RWPE1 (cell line): ENCODE measurements around the gene CRYBA4.
"Not testable (repeated sequence)": the region's sequence is repeated elsewhere in the genome, so short reads cannot be mapped to it uniquely, and the experiment has no call there.

ENCODE experiments used
- CTCF ChIA-PET: fragments of 350-600 bp; sonication (Branson Sonifier 250); formaldehyde crosslinking; extraction: SDS; loops from one replicate; lab custom pipeline; 2021; lab: Yijun Ruan, JAX
- POLR2A ChIA-PET: fragments of 400-600 bp; formaldehyde crosslinking; extraction: SDS; loops from one replicate; lab custom pipeline; 2020; ENCODE audit warnings: antibody characterized with exemption; ENCODE audit not compliant: low non-redundant PET; lab: Yijun Ruan, JAX
- DNase-seq: peaks from one replicate; pipeline ENCODE4 v3.0.0; 2012; ENCODE audit warnings: low spot score
- H3K27ac ChIP-seq: fragments of 450-650 bp; 2 replicates; pipeline ENCODE4 v1.5.1; 2017
- CTCF ChIP-seq: fragments of 450-650 bp; conservative IDR thresholded peaks from 2 replicates; pipeline ENCODE4 v1.5.1; 2017; ENCODE audit warnings: low read depth, mild to moderate bottlenecking

CRYBA4 gene

GRCh38 chr22:26606611-26607010, 15.2 kb upstream of the CRYBA4 start:
- CTCF ChIA-PET, result interaction anchor here (0.6 to 0.7 kb wide), 2 partner anchors 66 to 282 kb away, joined by 3 to 5 read pairs; no protein-coding TSS in a partner anchor
- POLR2A ChIA-PET, result no interaction called here
- H3K27ac ChIP-seq, result no peak overlapping the region
- TF ChIP-seq CTCF, result no peak
- DNase-seq, result peak; percentile 29

- H3K27ac ChIP-seq, result no peak overlapping the region
- DNase-seq, result no peak
- no peak for TF ChIP-seq CTCF
- ChIA-PET POLR2A (no interaction called here), CTCF (no interaction called here)
These were observed 13.6 kb upstream of the CRYBA4 start for GRCh38 chr22:26608129-26608528.

GRCh38 chr22:26609287-26609686, 12.5 kb upstream of the CRYBA4 start:
- no peak for DNase-seq
- H3K27ac ChIP-seq, result no peak overlapping the region
- ChIA-PET POLR2A (no interaction called here), CTCF (interaction anchor here (0.6 kb wide), 1 partner anchor 113 kb away, joined by 3 read pairs; no protein-coding TSS in a partner anchor)
- no peak for TF ChIP-seq CTCF

GRCh38 chr22:26610072-26610958, 11.4 kb upstream of the CRYBA4 start:
- H3K27ac ChIP-seq, result peak overlapping the region; percentile 53
- no peak for TF ChIP-seq CTCF
- peak; percentile 43 for DNase-seq
- ChIA-PET CTCF (interaction anchor here (0.7 kb wide), 1 partner anchor 108 kb away, joined by 4 read pairs; no protein-coding TSS in a partner anchor), POLR2A (no interaction called here)

- ChIA-PET CTCF (no interaction called here), POLR2A (no interaction called here)
- DNase-seq, result no peak
- TF ChIP-seq CTCF, result no peak
- peak overlapping the region; percentile 53; the same call in 1 of the 2 replicates for H3K27ac ChIP-seq
These were observed 10.8 kb upstream of the CRYBA4 start for GRCh38 chr22:26610996-26611395.

- DNase-seq, result no peak
- no peak for TF ChIP-seq CTCF
- H3K27ac ChIP-seq, result no peak overlapping the region
- CTCF ChIA-PET, result interaction anchor here (0.6 kb wide), 1 partner anchor 114 kb away, joined by 4 read pairs; no protein-coding TSS in a partner anchor
- POLR2A ChIA-PET, result no interaction called here
These were observed 9.1 kb upstream of the CRYBA4 start for GRCh38 chr22:26612652-26613051.

- DNase-seq, CTCF ChIA-PET, H3K27ac ChIP-seq, POLR2A ChIA-PET: not testable (repeated sequence)
These were observed 8.0 kb upstream of the CRYBA4 start for GRCh38 chr22:26613753-26614152.
